Gastrocnemius medialis (tissue), 4 donors: ENCODE measurements around the gene ZNF646. TPM values are rescaled to one million over a fixed set of nuclear protein-coding genes. Genes with fewer than 3 reads are reported as not detected.

Experiments
- ATAC-seq, 2 donors: fragments of 150-250 bp; one replicate each; pipeline ENCODE4 v1.9.1; 2016
- DNase-seq, 2 donors: peaks; one replicate each; pipeline ENCODE4 v3.0.0-alpha.2; 2019
- H3K27ac ChIP-seq, 4 donors: fragments of 200-600 bp; sonication (generic); 1 replicate in 1 of 4; 2 replicates in 3 of 4; pipeline ENCODE4 v1.5.1; 2016 to 2018; ENCODE audit warnings: mild to moderate bottlenecking in 2 of 4, moderate library complexity in 1 of 4
- H3K27me3 ChIP-seq, 3 donors: fragments of 200-600 bp; sonication (generic) in 2 of 3; 1 replicate in 1 of 3; 2 replicates in 2 of 3; pipeline versions ENCODE4 v1.5.1 to v1.6.0; 2016 to 2019; ENCODE audit warnings: mild to moderate bottlenecking in 1 of 3, moderate library complexity in 1 of 3
- H3K36me3 ChIP-seq, 2 donors: fragments of 200-600 bp; sonication (generic) in 1 of 2; one replicate each; pipeline ENCODE4 v1.5.1; 2017 to 2018
- H3K4me1 ChIP-seq, 2 donors: fragments of 200-600 bp; sonication (generic) in 1 of 2; one replicate each; pipeline ENCODE4 v1.5.1; 2016 to 2017; ENCODE audit warnings: mild to moderate bottlenecking in 2 of 2
- H3K4me3 ChIP-seq, 4 donors: fragments of 200-600 bp; sonication (generic) in 3 of 4; 1 replicate in 1 of 4; 2 replicates in 3 of 4; pipeline ENCODE4 v1.5.1; 2016 to 2019; ENCODE audit warnings: mild to moderate bottlenecking in 2 of 4
- H3K9me3 ChIP-seq, 3 donors: fragments of 200-600 bp; sonication (generic) in 2 of 3; 1 replicate in 1 of 3; 2 replicates in 2 of 3; pipeline ENCODE4 v1.5.1; 2016 to 2019
- CTCF ChIP-seq, 5 experiments: fragments of 450-650 bp in 3 of 5; fragments of 200-600 bp in 2 of 5; sonication (generic) in 2 of 5; IDR thresholded peaks in 4 of 5; conservative IDR thresholded peaks in 1 of 5; 1 replicate in 4 of 5; 2 replicates in 1 of 5; pipeline ENCODE4 v1.5.1; 2016 to 2019; ENCODE audit warnings: antibody characterized with exemption in 5 of 5, mild to moderate bottlenecking in 3 of 5, moderate library complexity in 3 of 5
- POLR2A ChIP-seq, 2 donors: fragments of 450-650 bp; IDR thresholded peaks; one replicate each; pipeline ENCODE4 v1.6.1; 2017; ENCODE audit warnings: antibody characterized with exemption in 2 of 2, mild to moderate bottlenecking in 2 of 2, moderate library complexity in 2 of 2
- in situ Hi-C, 4 donors: fragments of 200-750 bp; cut with MboI; loops; one replicate each; pipeline versions ENCODE4 v1.15.0 to v1.8.0; 2017; ENCODE audit warnings: low sequenced_read_pairs in 4 of 4
- intact Hi-C: fragments of 100-400 bp; cut with DNase I; formaldehyde crosslinking; loops from one replicate; pipeline ENCODE4 v1.15.1; 2023; ENCODE audit warnings: low total_unique reads
- total RNA-seq, 4 donors: library from RNA; depleted of rRNA; stranded (reverse); fragments of >200 nt; gene quantifications; one replicate each; pipeline versions ENCODE4 v1.1.0 to v1.2.3, GENCODE V29; 2016

Gene ZNF646
- total RNA-seq, 4 donors from 2014 or later, result 11.7 to 33.2 (median 21.5) TPM

GRCh38 chr16:31086629-31086906, 12.3 kb downstream of the ZNF646 start:
- Histone ChIP-seq H3K9me3 (no peaks in the 10 kb centered on the region), H3K36me3 (peaks cover 0 to 10% of the 10 kb centered on the region in 2 donors), H3K27me3 (no peaks in the 10 kb centered on the region), H3K4me1 (no peaks in the 10 kb centered on the region), H3K4me3 (no peak overlapping the region), H3K27ac (no peak overlapping the region)
- in situ Hi-C loops (loop anchor here in 1 of 4 donors (25.0 kb wide), 1 partner anchor 99 kb away; the partner anchor contains the start of gene HSD3B7), intact Hi-C loops (no loop called here)
- no peak for DNase-seq
- ATAC-seq, result no peak
- TF ChIP-seq POLR2A (IDR thresholded peaks at IDR 0.05) (no peak), CTCF (IDR thresholded peaks at IDR 0.05 in 4 of 5, conservative IDR thresholded peaks at IDR 0.05 in 1 of 5) (no peak)

- Histone ChIP-seq H3K4me1 (no peaks in the 10 kb centered on the region), H3K27ac (no peak overlapping the region), H3K27me3 (no peaks in the 10 kb centered on the region), H3K9me3 (no peaks in the 10 kb centered on the region), H3K36me3 (peaks cover 0 to 10% of the 10 kb centered on the region in 2 donors), H3K4me3 (no peak overlapping the region)
- ATAC-seq (no peak), DNase-seq (no peak)
- in situ Hi-C loops (loop anchor here in 1 of 4 donors (25.0 kb wide), 1 partner anchor 100 kb away; the partner anchor contains the start of gene HSD3B7), intact Hi-C loops (no loop called here)
- no peak for TF ChIP-seq CTCF (IDR thresholded peaks at IDR 0.05 in 4 of 5, conservative IDR thresholded peaks at IDR 0.05 in 1 of 5)
- no peak for TF ChIP-seq POLR2A (IDR thresholded peaks at IDR 0.05)
Measured at GRCh38 chr16:31087481-31087880, 13.3 kb downstream of the ZNF646 start.

- Histone ChIP-seq H3K36me3 (peaks cover 0 to 10% of the 10 kb centered on the region in 2 donors), H3K4me1 (peaks cover 0 to 1% of the 10 kb centered on the region in 2 donors), H3K4me3 (no peak overlapping the region), H3K27ac (no peak overlapping the region), H3K27me3 (no peaks in the 10 kb centered on the region), H3K9me3 (no peaks in the 10 kb centered on the region)
- intact Hi-C loops, result no loop called here
- in situ Hi-C loops, result loop anchor here in 1 of 4 donors (25.0 kb wide), 1 partner anchor 101 kb away; the partner anchor contains the start of gene HSD3B7
- no peak for TF ChIP-seq POLR2A (IDR thresholded peaks at IDR 0.05)
- no peak for TF ChIP-seq CTCF (IDR thresholded peaks at IDR 0.05 in 4 of 5, conservative IDR thresholded peaks at IDR 0.05 in 1 of 5)
- no peak for DNase-seq
- ATAC-seq, result no peak
Measured at GRCh38 chr16:31087971-31088370, 13.7 kb downstream of the ZNF646 start.

- Histone ChIP-seq H3K27me3 (no peaks in the 10 kb centered on the region), H3K4me1 (peaks cover 4 to 8% of the 10 kb centered on the region in 2 donors), H3K36me3 (peaks cover 0 to 10% of the 10 kb centered on the region in 2 donors), H3K4me3 (no peak within 1 kb of the TSS), H3K9me3 (no peaks in the 10 kb centered on the region), H3K27ac (no peak within 1 kb of the TSS)
- in situ Hi-C loops, result loop anchor here in 1 of 4 donors (25.0 kb wide), 1 partner anchor 101 kb away; the partner anchor contains the start of gene HSD3B7
- TF ChIP-seq CTCF (IDR thresholded peaks at IDR 0.05 in 4 of 5, conservative IDR thresholded peaks at IDR 0.05 in 1 of 5) (no peak), POLR2A (IDR thresholded peaks at IDR 0.05) (no peak)
- intact Hi-C loops, result no loop called here
- DNase-seq, result no peak
- ATAC-seq, result no peak
Measured at GRCh38 chr16:31088459-31089183, 14.4 kb downstream of the ZNF646 start, which contains the start of gene PRSS53. TSS of gene PRSS53 (minus strand) at chr16:31088943. CDS start at chr16:31088809, 134 bp downstream.
